Fibroblast of lung (primary cell): ENCODE data around the gene LRFN4. TPM values are rescaled to one million over a fixed set of nuclear protein-coding genes. Genes with fewer than 3 reads are reported as not detected.
A peak's percentile ranks its signal among the peaks of the same experiment; 100 is the strongest.

Source experiments
- DNase-seq, 2 donors: peaks; one replicate each; pipeline versions ENCODE4 v3.0.0 to v3.0.0-alpha.2; 2010; ENCODE audit warnings: low read depth in 2 of 2
- H2AFZ ChIP-seq: 2 replicates; pipeline ENCODE4 v1.5.1; 2012; ENCODE audit warnings: low read length, control low read depth, inconsistent platforms
- H3K27ac ChIP-seq: 2 replicates; pipeline ENCODE4 v1.5.1; 2011; ENCODE audit warnings: low read length, control low read depth; ENCODE audit not compliant: insufficient read depth
- H3K27me3 ChIP-seq: 2 replicates; pipeline ENCODE4 v1.5.1; 2011; ENCODE audit warnings: mild to moderate bottlenecking, low read length; ENCODE audit not compliant: control insufficient read depth, insufficient read depth
- H3K36me3 ChIP-seq: 2 replicates; pipeline ENCODE4 v1.5.1; 2011; ENCODE audit warnings: low read length; ENCODE audit not compliant: control insufficient read depth, insufficient read depth
- H3K4me1 ChIP-seq: 2 replicates; pipeline ENCODE4 v1.5.1; 2011; ENCODE audit warnings: low read length; ENCODE audit not compliant: control insufficient read depth, insufficient read depth; ENCODE audit errors: extremely low read depth
- H3K4me2 ChIP-seq: 2 replicates; pipeline ENCODE4 v1.5.1; 2011; ENCODE audit warnings: low read length, control low read depth; ENCODE audit not compliant: insufficient read depth; ENCODE audit errors: extremely low read depth
- H3K4me3 ChIP-seq, 4 experiments: fragments of 200-600 bp in 1 of 4; sonication (generic) in 1 of 4; replicated peaks in 1 of 4; 2 replicates each; pipeline ENCODE4 v1.5.1; 2011 to 2016; ENCODE audit warnings: low read length in 4 of 4, low read depth in 3 of 4, mild to moderate bottlenecking in 3 of 4, control low read depth in 2 of 4, inconsistent platforms in 1 of 4, mixed read lengths in 1 of 4; ENCODE audit not compliant: insufficient read depth in 1 of 4; ENCODE audit errors: control extremely low read depth in 1 of 4
- H3K79me2 ChIP-seq: 2 replicates; pipeline ENCODE4 v1.5.1; 2012; ENCODE audit warnings: mild to moderate bottlenecking, low read length, inconsistent platforms; ENCODE audit not compliant: control insufficient read depth, insufficient read depth
- H3K9ac ChIP-seq: 2 replicates; pipeline ENCODE4 v1.5.1; 2011; ENCODE audit warnings: mild to moderate bottlenecking, low read length, control low read depth; ENCODE audit not compliant: insufficient read depth
- H3K9me3 ChIP-seq: 2 replicates; pipeline ENCODE4 v1.5.1; 2012; ENCODE audit warnings: low read depth, low read length; ENCODE audit not compliant: control insufficient read depth, insufficient read depth
- H4K20me1 ChIP-seq: 2 replicates; pipeline ENCODE4 v1.5.1; 2011; ENCODE audit warnings: low read length; ENCODE audit not compliant: control insufficient read depth, insufficient read depth; ENCODE audit errors: extremely low read depth
- EZH2 ChIP-seq: IDR thresholded peaks from 2 replicates; pipeline ENCODE4 v1.5.1; 2012; ENCODE audit warnings: low read length, control low read depth, mild to moderate bottlenecking; ENCODE audit errors: missing control alignments
- polyA plus RNA-seq, 2 donors: library from polyadenylated mRNA; depleted of rRNA in 1 of 2; stranded (reverse) in 1 of 2; unstranded in 1 of 2; fragments of >200 nt; gene quantifications; 2 replicates each; pipeline ENCODE4 v1.2.1, GENCODE V29; 2011 to 2012; ENCODE audit warnings: missing spikeins in 1 of 2
- total RNA-seq: library from RNA; depleted of rRNA; stranded (reverse); fragments of >200 nt; gene quantifications from 2 replicates; pipeline ENCODE4 v1.2.1, GENCODE V29; 2014
- TF ChIP-seq, protein P1 (sequence below), 2 donors: IDR thresholded peaks in 1 of 2; conservative IDR thresholded peaks in 1 of 2; 1 replicate in 1 of 2; 2 replicates in 1 of 2; pipeline ENCODE4 v1.5.1; 2011 to 2012; ENCODE audit warnings: low read length in 2 of 2, control low read depth in 1 of 2, inconsistent platforms in 1 of 2, low read depth in 1 of 2, mild to moderate bottlenecking in 1 of 2

LRFN4 gene
- total and polyA plus RNA-seq, 2 donors (not counting 1 experiment from before 2014, with no cell fraction given), result 3.8 to 14.5 TPM

- H2AFZ ChIP-seq, result no peak overlapping the region
- H3K9me3 ChIP-seq, result no peaks in the 10 kb centered on the region
- H3K4me2 ChIP-seq, result no peak overlapping the region
- DNase-seq, result no peak
- no peak overlapping the region for H3K9ac ChIP-seq
- peaks cover 5% of the 10 kb centered on the region for H3K4me1 ChIP-seq
- TF ChIP-seq, protein P1, sequence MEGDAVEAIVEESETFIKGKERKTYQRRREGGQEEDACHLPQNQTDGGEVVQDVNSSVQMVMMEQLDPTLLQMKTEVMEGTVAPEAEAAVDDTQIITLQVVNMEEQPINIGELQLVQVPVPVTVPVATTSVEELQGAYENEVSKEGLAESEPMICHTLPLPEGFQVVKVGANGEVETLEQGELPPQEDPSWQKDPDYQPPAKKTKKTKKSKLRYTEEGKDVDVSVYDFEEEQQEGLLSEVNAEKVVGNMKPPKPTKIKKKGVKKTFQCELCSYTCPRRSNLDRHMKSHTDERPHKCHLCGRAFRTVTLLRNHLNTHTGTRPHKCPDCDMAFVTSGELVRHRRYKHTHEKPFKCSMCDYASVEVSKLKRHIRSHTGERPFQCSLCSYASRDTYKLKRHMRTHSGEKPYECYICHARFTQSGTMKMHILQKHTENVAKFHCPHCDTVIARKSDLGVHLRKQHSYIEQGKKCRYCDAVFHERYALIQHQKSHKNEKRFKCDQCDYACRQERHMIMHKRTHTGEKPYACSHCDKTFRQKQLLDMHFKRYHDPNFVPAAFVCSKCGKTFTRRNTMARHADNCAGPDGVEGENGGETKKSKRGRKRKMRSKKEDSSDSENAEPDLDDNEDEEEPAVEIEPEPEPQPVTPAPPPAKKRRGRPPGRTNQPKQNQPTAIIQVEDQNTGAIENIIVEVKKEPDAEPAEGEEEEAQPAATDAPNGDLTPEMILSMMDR (conservative IDR thresholded peaks at IDR 0.05 in 1 of 2, IDR thresholded peaks at IDR 0.05 in 1 of 2; ENCODE audit: low read depth in 1 of 2, low read length in 2 of 2), result no peak
- no peak for TF ChIP-seq EZH2
- H3K27ac ChIP-seq, result no peak overlapping the region
- H3K27me3 ChIP-seq, result no peaks in the 10 kb centered on the region
- no peak overlapping the region for H3K4me3 ChIP-seq
- H3K36me3 ChIP-seq, result no peaks in the 10 kb centered on the region
- no peaks in the 10 kb centered on the region for H3K79me2 ChIP-seq
- no peaks in the 10 kb centered on the region for H4K20me1 ChIP-seq
These were observed 45.8 kb downstream of the LRFN4 start for GRCh38 chr11:66902486-66903177.

DNA sequence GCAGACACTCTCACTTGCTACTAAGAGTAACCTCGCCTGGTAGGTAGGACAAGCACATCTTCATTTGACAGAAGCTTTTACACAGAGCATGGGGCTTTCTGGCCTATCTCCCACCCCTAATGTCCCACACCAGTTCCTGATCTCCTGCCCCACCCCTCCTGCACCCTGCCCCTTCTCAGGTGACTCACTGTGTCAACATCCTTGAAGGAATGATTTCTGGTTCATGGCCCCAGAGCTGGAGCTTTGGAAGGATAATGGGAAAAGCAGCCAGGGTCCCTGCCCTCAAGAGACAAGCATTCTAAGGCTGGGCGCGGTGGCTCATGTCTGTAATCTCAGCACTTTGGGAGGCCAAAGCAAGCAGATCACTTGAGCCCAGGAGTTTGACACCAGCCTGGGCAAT is 47.2 kb downstream of the LRFN4 start:
- no peak overlapping the region for H3K27ac ChIP-seq
- no peaks in the 10 kb centered on the region for H3K36me3 ChIP-seq
- H4K20me1 ChIP-seq, result no peaks in the 10 kb centered on the region
- H3K4me2 ChIP-seq, result no peak overlapping the region
- H3K4me3 ChIP-seq, result no peak overlapping the region
- H3K9ac ChIP-seq, result no peak overlapping the region
- peak; percentile 31 to 48 for DNase-seq
- no peaks in the 10 kb centered on the region for H3K27me3 ChIP-seq
- H3K9me3 ChIP-seq, result no peaks in the 10 kb centered on the region
- TF ChIP-seq, protein P1 (conservative IDR thresholded peaks at IDR 0.05 in 1 of 2, IDR thresholded peaks at IDR 0.05 in 1 of 2; ENCODE audit: low read depth in 1 of 2, low read length in 2 of 2), result no peak
- no peak for TF ChIP-seq EZH2
- no peak overlapping the region for H2AFZ ChIP-seq
- H3K79me2 ChIP-seq, result no peaks in the 10 kb centered on the region
- peaks cover 5% of the 10 kb centered on the region for H3K4me1 ChIP-seq

DNA sequence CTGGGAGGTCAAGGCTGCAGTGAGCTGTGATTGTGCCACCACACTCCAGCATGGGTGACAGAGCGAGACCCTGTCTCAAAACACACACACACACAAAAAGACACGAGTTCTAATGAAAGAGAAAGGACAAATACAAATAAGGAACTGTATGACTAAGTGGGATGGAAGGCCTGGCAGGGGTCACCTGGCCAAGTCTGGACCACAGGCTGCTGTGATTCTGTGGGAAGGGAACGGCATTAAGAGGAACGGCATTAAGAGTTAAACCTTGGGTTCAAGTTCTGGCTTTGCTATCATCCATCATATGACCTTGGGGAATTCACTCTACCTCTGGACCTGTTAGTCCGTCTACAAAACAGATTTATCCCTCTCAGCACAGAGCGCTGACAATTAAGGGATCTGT is 47.7 kb downstream of the LRFN4 start:
- Histone ChIP-seq H3K4me1 (peaks cover 5% of the 10 kb centered on the region), H3K36me3 (no peaks in the 10 kb centered on the region), H3K27me3 (no peaks in the 10 kb centered on the region), H3K4me2 (no peak overlapping the region), H3K4me3 (no peak overlapping the region), H2AFZ (no peak overlapping the region), H3K27ac (no peak overlapping the region), H3K9me3 (no peaks in the 10 kb centered on the region), H4K20me1 (no peaks in the 10 kb centered on the region), H3K79me2 (no peaks in the 10 kb centered on the region), H3K9ac (no peak overlapping the region)
- peak in 1 of 2 donors; percentile 81 for DNase-seq
- TF ChIP-seq, protein P1 (conservative IDR thresholded peaks at IDR 0.05 in 1 of 2, IDR thresholded peaks at IDR 0.05 in 1 of 2; ENCODE audit: low read depth in 1 of 2, low read length in 2 of 2), result no peak
- TF ChIP-seq EZH2, result no peak
